HG03175 (cell line): ENCODE data around the gene GCNA.
"Not testable (repeated sequence)": the region's sequence is repeated elsewhere in the genome, so short reads cannot be mapped to it uniquely, and the experiment has no call there.

Experiments used
- ATAC-seq: cut with Tn5 transposase; IDR thresholded peaks from one replicate; pipeline ENCODE4 v1.9.1; 2021; ENCODE audit warnings: mild to moderate bottlenecking, moderate library complexity; ENCODE audit not compliant: unreplicated experiment

The GCNA gene

DNA sequence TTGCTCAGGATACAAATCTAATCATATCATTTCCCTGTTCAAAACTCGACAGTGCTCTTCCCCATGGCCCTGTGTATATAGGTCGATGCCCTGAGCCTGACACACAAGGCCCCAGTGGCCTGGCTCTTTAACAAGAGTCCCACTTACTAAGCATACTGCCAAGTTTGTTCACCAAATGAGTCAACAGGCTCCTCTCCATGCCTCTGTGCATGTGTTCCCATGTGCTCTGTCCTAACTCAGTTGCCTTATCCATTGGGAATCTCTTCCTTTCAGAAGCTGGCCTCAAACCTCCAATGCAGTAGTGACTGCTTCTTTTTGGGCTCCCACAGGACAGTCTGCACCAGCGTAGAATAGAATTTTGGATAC is 59.0 kb downstream of the GCNA start:
- ATAC-seq, result peak; percentile 17

DNA sequence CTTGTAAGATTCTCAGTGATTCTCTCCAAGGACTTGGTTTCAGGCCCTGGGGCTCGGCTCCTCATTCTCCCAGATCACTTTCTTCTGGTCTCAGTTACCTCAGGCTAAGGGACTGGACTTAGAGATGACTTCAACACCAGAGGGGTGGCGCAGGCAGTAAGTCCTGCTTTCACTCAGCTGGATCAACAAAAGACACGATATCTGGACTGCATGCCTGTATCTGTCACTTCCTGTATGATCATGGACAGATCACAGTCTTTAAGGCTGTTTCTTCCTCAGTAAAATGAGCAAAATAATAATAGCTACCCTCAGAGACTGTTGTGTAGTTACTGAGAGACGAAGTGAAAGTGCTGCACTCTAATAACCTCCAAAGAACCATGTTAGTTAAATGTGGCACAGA is 59.6 kb downstream of the GCNA start:
- peak; percentile 33 for ATAC-seq

DNA sequence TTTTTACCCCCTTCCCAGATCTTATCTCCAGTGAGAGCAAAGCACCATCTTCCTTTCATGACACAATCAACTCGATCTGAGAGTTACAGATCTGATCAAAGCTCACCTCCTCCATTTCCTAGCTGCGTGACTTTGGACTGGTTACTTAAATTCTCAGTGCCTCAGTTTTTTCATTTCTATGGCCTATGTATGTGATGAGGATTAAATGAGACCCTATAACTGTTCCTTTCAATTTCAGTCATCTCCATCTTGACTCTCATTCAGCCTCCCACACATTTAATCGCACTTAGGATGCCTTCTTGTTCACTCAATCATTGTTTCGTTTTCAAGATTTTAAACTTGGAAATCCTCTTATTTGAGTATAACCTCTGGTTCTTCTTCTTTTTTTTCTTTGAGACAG is 60.2 kb downstream of the GCNA start:
- ATAC-seq, result no peak

DNA sequence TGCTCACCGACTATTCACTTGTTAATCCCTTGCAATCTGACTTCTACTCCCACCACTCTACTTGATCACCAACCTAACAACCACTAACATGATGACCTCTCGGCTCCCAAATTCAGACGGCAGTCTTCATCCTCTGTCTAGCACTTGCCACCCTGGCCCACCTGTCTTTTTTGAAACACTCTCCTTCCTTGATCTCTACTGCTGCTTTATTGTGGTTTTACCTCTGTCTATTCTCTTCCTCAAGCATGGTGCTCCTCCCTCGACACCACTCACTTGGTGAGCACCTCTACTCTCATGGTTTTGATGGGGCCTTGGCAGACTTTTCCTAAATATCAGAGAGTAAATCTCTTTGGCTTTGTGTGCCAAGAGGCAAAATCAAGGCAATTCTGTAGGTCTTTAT is 61.8 kb downstream of the GCNA start:
- no peak for ATAC-seq

DNA sequence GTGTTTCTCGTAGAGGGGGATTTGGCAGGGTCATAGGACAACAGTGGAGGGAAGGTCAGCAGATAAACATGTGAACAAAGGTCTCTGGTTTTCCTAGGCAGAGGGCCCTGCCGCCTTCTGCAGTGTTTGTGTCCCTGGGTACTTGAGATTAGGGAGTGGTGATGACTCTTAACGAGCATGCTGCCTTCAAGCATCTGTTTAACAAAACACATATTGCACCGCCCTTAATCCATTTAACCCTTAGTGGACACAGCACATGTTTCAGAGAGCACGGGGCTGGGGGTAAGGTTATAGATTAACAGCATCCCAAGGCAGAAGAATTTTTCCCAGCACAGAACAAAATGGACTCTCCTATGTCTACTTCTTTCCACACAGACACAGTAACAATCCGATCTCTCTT is 66.2 kb downstream of the GCNA start:
- ATAC-seq, result not testable (repeated sequence)

DNA sequence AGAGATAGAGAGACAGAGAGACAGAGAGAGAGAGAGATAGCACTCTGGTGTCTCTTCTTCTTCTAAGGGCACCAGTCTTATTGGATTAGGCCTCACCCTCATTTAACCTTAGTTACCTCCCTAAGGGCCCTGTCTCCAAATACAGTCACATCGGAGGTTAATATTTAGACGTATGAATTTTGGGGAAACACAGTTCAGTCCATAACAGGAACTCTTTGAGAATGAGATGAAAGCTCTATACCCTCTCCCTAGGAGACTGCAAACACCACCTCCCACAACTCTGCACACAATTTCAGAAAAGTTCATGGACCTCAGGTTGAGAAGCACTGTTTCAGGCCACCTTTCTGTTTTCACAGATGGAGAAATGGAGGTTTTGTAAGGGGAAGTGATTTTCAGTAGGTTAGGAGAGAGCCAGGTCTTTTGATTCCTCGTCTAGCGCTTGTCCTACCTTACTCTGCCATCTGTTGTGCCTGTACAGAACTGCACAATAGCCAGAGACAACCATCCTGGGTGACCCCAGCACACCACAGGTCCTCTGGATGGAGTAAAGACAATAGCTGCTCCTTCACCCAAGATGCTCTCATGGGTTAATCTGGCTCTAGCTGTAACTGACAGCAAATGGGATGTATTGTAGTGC is 72.2 kb downstream of the GCNA start:
- peak; percentile 81 for ATAC-seq

DNA sequence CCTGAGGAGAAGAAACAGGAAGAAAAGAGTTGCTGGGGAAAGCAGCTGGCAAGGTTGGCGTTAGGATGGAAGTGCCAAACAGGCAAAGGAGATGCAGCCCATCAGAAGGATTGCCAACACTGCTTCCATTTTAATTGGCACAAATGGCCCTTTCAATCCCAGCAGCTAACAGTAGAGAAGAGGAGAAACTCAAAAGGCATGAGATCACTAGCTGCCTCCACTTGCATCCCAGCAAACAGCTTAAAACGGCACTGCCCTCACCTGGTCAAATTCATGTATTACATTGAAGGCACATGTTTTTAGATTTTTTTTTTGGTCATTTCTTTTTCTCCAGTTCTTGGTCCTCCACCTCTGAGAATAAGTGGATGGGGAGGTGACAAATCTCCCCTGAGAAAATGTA is 74.2 kb downstream of the GCNA start:
- ATAC-seq, result no peak

DNA sequence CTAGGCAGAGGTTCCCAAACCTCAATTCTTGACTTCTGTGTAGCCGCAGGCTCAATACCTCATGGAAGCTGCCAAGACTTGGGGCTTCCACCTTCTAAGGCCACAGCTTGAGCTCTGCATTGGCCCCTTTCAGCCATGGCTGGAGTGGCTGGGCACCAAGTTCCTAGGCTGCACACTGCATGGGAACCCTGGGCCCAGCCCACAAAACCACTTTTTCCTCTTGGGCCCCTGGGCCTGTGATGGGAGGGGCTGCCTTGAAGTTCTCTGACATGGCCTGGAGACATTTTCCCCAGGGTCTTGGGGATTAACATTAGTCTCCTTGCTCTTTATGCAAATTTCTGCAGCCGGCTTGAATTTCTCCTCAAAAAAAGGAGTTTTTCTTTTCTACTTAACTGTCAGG is 75.1 kb downstream of the GCNA start:
- no peak for ATAC-seq

DNA sequence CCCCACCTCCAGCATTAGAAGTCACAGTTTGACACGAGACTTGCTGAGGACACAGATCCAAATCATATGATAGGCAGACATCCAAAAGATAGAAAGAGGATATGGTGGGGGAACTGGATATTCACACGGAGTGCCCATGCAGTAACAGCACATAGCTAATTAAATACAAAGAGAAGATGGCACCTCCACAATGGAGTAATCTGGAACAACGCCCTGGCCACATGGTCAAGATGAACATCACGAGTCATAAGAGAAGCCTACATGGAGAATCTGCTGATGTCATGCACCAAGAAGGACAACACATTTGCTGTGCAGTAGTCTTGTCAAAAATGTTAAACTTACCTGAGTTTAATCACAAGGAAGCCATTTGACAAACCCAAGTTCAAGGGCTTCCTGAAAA is 79.0 kb downstream of the GCNA start:
- ATAC-seq, result no peak

DNA sequence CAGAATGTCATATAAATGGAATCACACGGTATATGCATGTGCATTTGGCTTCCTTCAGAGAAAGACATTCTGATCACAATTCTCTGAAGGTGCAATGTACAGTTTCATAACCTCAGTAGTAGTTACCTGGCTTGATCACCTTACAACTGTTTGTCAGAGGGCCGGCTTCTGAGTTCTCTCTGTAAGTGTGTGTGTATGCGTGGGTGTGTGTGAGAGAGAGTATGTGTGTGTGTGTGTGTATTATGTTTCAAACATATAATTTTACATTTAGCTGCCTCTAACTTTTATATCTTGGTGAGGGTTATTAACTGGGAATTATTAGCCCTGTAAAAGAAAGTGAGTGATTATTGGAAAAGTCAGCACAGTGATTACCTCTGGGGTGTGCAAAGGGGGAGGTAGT is 81.1 kb downstream of the GCNA start:
- no peak for ATAC-seq

DNA sequence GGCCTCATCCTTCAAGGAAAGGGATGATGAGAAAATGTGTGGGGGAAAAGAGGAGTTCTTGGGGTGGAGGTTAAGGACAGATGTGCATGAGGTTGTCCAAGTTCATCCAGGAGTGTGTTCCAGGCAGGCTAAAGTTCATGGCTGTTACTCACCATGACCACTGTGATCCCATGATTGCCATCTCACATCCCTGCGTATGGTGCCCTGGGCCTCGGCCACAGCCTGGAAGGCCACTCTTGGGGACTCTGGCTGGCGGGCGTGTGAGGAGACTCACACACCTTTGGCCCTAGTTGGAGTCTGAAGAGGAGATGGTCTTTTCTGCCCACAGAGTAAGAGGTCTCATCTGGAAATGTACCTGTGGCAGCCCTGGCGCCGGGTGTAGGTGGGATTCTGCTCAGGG is 81.7 kb downstream of the GCNA start:
- no peak for ATAC-seq

DNA sequence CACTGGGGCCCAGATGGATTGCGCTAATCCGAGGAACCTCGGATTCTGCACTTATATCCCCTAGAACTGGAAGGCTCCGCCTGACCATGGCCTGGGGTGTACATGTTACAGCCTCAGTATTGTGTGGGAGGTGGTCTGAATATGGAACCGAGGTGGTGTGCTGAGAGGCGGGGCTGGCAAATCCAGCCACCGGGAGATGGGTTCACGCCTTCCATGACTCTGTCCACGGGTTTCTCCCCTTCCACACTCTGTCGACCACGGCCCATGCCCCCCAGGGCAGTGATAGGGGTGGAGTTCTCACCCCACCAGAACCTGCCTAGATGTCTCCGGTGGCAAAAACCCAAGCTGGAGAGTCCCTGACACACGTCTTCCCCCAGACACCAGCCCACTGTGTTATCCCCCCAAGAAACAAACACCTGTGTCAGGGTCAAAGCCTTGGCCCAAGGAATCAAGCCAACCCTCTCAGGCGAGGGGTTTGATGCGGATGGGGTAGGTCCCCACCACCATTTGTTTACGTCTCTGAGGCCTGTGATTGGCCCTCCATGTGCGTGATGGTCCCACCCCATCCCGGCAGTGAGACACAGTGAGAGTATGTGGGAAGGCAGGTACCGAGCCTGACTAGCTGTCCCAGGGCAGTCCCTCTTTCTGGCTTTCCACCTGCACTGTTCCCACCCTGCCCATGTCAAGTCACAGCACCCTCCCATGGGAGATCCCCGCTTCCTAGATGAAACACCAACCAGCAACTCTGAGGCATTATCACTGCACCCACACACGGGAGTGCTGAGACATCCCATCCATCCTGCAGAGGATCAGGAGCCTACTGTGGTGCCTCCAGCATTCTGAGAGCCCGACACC is 82.6 kb downstream of the GCNA start:
- no peak for ATAC-seq

DNA sequence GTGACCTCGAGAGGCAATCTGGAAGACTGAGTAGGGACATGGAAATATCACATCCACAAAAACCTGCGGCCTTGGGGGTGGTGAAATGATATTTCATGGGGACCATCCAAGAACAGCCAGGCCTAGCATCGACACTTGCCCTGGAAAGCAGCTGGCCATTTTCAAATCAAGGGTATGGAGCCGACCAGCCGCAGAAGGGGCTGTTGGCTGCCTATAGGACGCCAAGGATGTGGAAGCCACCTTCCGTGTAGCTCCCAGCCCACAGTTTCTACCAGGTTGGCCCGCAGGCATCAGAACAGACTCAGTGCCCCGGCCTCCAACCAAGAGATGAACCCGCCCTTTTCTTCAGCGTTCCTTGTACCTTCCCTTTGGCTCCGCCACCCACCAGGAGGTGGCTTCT is 83.7 kb downstream of the GCNA start:
- ATAC-seq, result no peak

DNA sequence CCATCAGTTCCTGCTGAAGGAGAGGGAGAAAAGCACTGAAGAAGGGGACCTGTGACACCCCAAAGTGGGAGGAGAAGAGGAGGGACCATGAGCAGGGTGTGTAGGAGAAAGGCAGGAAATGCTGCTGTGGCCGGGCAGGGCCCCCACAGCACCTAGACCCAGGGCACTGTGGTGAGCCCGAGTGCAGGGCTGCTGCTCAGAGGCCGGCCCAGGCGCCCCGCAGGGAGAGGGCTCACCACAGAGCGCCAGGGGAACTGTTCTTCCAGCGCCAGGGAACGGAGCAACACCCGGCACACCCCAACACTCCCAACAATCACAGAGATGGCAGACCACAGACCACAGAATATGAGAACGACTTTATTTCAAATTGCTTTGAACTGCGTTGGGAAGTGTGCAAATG is 84.4 kb downstream of the GCNA start:
- ATAC-seq, result not testable (repeated sequence)
